Bone marrow (tissue), 2 donors: ENCODE measurements around the gene CHRNA5.
A peak's percentile ranks its signal among the peaks of the same experiment; 100 is the strongest.

ENCODE experiments used
- DNase-seq, 2 donors: peaks; one replicate each; lab custom pipeline; 2025; lab: John Stamatoyannopoulos, UW

CHRNA5 gene

GRCh38 chr15:78620527-78621421, 55.5 kb downstream of the CHRNA5 start, which contains the start of gene CHRNA3:
Gene CHRNA3 (minus strand): TSS chr15:78620996. CDS start chr15:78620794, 202 bp downstream.
- no peak for DNase-seq

GRCh38 chr15:78621810-78622402, 56.6 kb downstream of the CHRNA5 start:
- no peak for DNase-seq

GRCh38 chr15:78623786-78624497, 58.6 kb downstream of the CHRNA5 start:
- DNase-seq = no peak

- DNase-seq = no peak
Measured at GRCh38 chr15:78624651-78625590, 59.6 kb downstream of the CHRNA5 start.

- DNase-seq = no peak
Measured at GRCh38 chr15:78625606-78626280, 60.4 kb downstream of the CHRNA5 start.

GRCh38 chr15:78626381-78626995, 61.2 kb downstream of the CHRNA5 start:
- no peak for DNase-seq

- no peak for DNase-seq
Measured at GRCh38 chr15:78627348-78627747, 62.0 kb downstream of the CHRNA5 start.

GRCh38 chr15:78628227-78628626, 62.9 kb downstream of the CHRNA5 start:
- no peak for DNase-seq

GRCh38 chr15:78629031-78629715, 63.9 kb downstream of the CHRNA5 start:
- no peak for DNase-seq

GRCh38 chr15:78629716-78630065, 64.4 kb downstream of the CHRNA5 start:
- no peak for DNase-seq

GRCh38 chr15:78630886-78631633, 65.7 kb downstream of the CHRNA5 start:
- DNase-seq = no peak

GRCh38 chr15:78633348-78633747, 68.0 kb downstream of the CHRNA5 start:
- DNase-seq = no peak

- no peak for DNase-seq
Measured at GRCh38 chr15:78634210-78635145, 69.2 kb downstream of the CHRNA5 start.

GRCh38 chr15:78635346-78635745, 70.0 kb downstream of the CHRNA5 start:
- DNase-seq = no peak

- DNase-seq = no peak
Measured at GRCh38 chr15:78636378-78636859, 71.1 kb downstream of the CHRNA5 start.

GRCh38 chr15:78637776-78638435, 72.6 kb downstream of the CHRNA5 start:
- no peak for DNase-seq

GRCh38 chr15:78638658-78639314, 73.5 kb downstream of the CHRNA5 start:
- DNase-seq = peak in 1 of 2 donors; percentile 9
